Suprapubic skin (tissue), 4 donors: ENCODE measurements around the gene SLC4A9.

Experiments used
- EP300 ChIP-seq: sonication (generic); formaldehyde crosslinking; IDR thresholded peaks from one replicate; pipeline ENCODE4 v1.6.1; 2017; ENCODE audit warnings: antibody characterized with exemption
- POLR2A ChIP-seq, 2 donors: fragments of 450-650 bp; IDR thresholded peaks; one replicate each; pipeline ENCODE4 v1.6.1; 2017; ENCODE audit warnings: antibody characterized with exemption in 2 of 2, mild to moderate bottlenecking in 2 of 2, moderate library complexity in 2 of 2
- POLR2AphosphoS5 ChIP-seq, 3 donors: sonication (generic); formaldehyde crosslinking; IDR thresholded peaks; one replicate each; pipeline ENCODE4 v1.6.1; 2017; ENCODE audit warnings: antibody characterized with exemption in 3 of 3
- TF ChIP-seq, protein P1 (sequence below), 2 donors: fragments of 200-600 bp in 1 of 2; fragments of 450-650 bp in 1 of 2; sonication (generic) in 1 of 2; IDR thresholded peaks; one replicate each; pipeline ENCODE4 v1.5.1; 2016 to 2019; ENCODE audit warnings: antibody characterized with exemption in 2 of 2, mild to moderate bottlenecking in 1 of 2, moderate library complexity in 1 of 2

- TF ChIP-seq, protein P1, sequence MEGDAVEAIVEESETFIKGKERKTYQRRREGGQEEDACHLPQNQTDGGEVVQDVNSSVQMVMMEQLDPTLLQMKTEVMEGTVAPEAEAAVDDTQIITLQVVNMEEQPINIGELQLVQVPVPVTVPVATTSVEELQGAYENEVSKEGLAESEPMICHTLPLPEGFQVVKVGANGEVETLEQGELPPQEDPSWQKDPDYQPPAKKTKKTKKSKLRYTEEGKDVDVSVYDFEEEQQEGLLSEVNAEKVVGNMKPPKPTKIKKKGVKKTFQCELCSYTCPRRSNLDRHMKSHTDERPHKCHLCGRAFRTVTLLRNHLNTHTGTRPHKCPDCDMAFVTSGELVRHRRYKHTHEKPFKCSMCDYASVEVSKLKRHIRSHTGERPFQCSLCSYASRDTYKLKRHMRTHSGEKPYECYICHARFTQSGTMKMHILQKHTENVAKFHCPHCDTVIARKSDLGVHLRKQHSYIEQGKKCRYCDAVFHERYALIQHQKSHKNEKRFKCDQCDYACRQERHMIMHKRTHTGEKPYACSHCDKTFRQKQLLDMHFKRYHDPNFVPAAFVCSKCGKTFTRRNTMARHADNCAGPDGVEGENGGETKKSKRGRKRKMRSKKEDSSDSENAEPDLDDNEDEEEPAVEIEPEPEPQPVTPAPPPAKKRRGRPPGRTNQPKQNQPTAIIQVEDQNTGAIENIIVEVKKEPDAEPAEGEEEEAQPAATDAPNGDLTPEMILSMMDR (IDR thresholded peaks at IDR 0.05) = no peak
- TF ChIP-seq POLR2A (IDR thresholded peaks at IDR 0.05) = no peak
- no peak for TF ChIP-seq POLR2AphosphoS5 (IDR thresholded peaks at IDR 0.05)
- no peak for TF ChIP-seq EP300
Measured at GRCh38 chr5:140418862-140419520, 59.0 kb downstream of the SLC4A9 start.
